H1 (cell line): ENCODE measurements around the gene DBH. TPM values are rescaled to one million over a fixed set of nuclear protein-coding genes. Genes with fewer than 3 reads are reported as not detected.

Experiments used
- CTCF ChIA-PET: fragments of 300-600 bp; sonication (Branson Sonifier 250); formaldehyde crosslinking; loops from one replicate; lab custom pipeline; 2021; ENCODE audit not compliant: partially characterized antibody; lab: Charles Lee
- POLR2A ChIA-PET: fragments of 300-600 bp; sonication (Branson Sonifier 250); formaldehyde crosslinking; loops from one replicate; lab custom pipeline; 2021; ENCODE audit warnings: inconsistent platforms; ENCODE audit not compliant: partially characterized antibody; lab: Charles Lee
- DNase-seq, 2 experiments: peaks; one replicate each; pipeline versions ENCODE4 v3.0.0 to v3.0.0-alpha.2; 2010 to 2022; ENCODE audit warnings: low spot score in 2 of 2, low read depth in 1 of 2, mixed read lengths in 1 of 2
- FAIRE-seq: peaks from 2 replicates; lab custom pipeline; 2011; peaks lifted over from hg19 to GRCh38; lab: Jason Lieb, UNC
- H2AFZ ChIP-seq: 2 replicates; pipeline ENCODE4 v1.8.1; 2012; ENCODE audit warnings: low read length, inconsistent platforms
- H2AK5ac ChIP-seq: 2 replicates; pipeline ENCODE4 v1.6.1; 2013; ENCODE audit warnings: low read depth, low read length
- H2BK120ac ChIP-seq: replicated peaks from 2 replicates; pipeline ENCODE3; 2013; ENCODE audit warnings: low read depth, low read length, inconsistent platforms
- H2BK12ac ChIP-seq: 2 replicates; pipeline ENCODE4 v1.6.1; 2013; ENCODE audit warnings: low read depth, low read length
- H2BK15ac ChIP-seq: 2 replicates; pipeline ENCODE4 v1.6.1; 2013; ENCODE audit warnings: low read length
- H2BK20ac ChIP-seq: 2 replicates; pipeline ENCODE4 v1.6.1; 2013; ENCODE audit warnings: low read length
- H2BK5ac ChIP-seq: 2 replicates; pipeline ENCODE4 v1.6.1; 2013; ENCODE audit warnings: low read depth, low read length
- H3K14ac ChIP-seq: 2 replicates; pipeline ENCODE4 v1.6.1; 2013; ENCODE audit warnings: inconsistent platforms; ENCODE audit not compliant: insufficient read length
- H3K18ac ChIP-seq: 2 replicates; pipeline ENCODE4 v1.6.1; 2013; ENCODE audit warnings: low read length; ENCODE audit errors: extremely low read depth
- H3K23ac ChIP-seq: 2 replicates; pipeline ENCODE4 v1.6.1; 2013; ENCODE audit warnings: inconsistent platforms; ENCODE audit not compliant: insufficient read length
- H3K23me2 ChIP-seq: 2 replicates; pipeline ENCODE4 v1.6.1; 2013; ENCODE audit warnings: low read depth, low read length
- H3K27ac ChIP-seq: 2 replicates; pipeline ENCODE4 v1.6.1; 2011; ENCODE audit warnings: low read depth, low read length, inconsistent platforms
- H3K27me3 ChIP-seq, 4 experiments: replicated peaks in 1 of 4; 1 replicate in 1 of 4; 2 replicates in 3 of 4; pipeline versions ENCODE4 v1.6.1 to v1.8.1; 2011 to 2013; ENCODE audit warnings: low read length in 3 of 4, mild to moderate bottlenecking in 3 of 4, inconsistent platforms in 2 of 4, mixed read lengths in 2 of 4, moderate library complexity in 1 of 4; ENCODE audit not compliant: control insufficient read depth in 3 of 4, insufficient read depth in 3 of 4; ENCODE audit errors: extremely low read depth in 1 of 4
- H3K36me3 ChIP-seq, 4 experiments: 2 replicates each; pipeline versions ENCODE4 v1.6.1 to v1.8.1; 2011 to 2013; ENCODE audit warnings: mild to moderate bottlenecking in 4 of 4, low read length in 3 of 4, moderate library complexity in 2 of 4, control low read depth in 1 of 4, inconsistent platforms in 1 of 4; ENCODE audit not compliant: insufficient read depth in 4 of 4, control insufficient read depth in 2 of 4
- H3K4ac ChIP-seq: replicated peaks from 2 replicates; pipeline ENCODE3; 2013; ENCODE audit warnings: low read length, low read depth, mixed read lengths, inconsistent platforms; ENCODE audit not compliant: insufficient read length
- H3K4me1 ChIP-seq, 4 experiments: replicated peaks in 1 of 4; 1 replicate in 1 of 4; 2 replicates in 3 of 4; pipeline versions ENCODE4 v1.6.1 to v1.8.1; 2011 to 2013; ENCODE audit warnings: low read length in 3 of 4, inconsistent platforms in 2 of 4, mixed read lengths in 1 of 4; ENCODE audit not compliant: insufficient read depth in 4 of 4, control insufficient read depth in 3 of 4
- H3K4me2 ChIP-seq, 2 experiments: 2 replicates each; pipeline versions ENCODE4 v1.6.1 to v1.8.1; 2011 to 2013; ENCODE audit warnings: low read depth in 2 of 2, low read length in 2 of 2, control low read depth in 1 of 2, inconsistent platforms in 1 of 2, mild to moderate bottlenecking in 1 of 2; ENCODE audit not compliant: insufficient read depth in 1 of 2
- H3K4me3 ChIP-seq, 4 experiments: fragments of 200-600, 300-600 bp in 1 of 4; sonication (generic), shearing (Covaris generic), sonication (Bioruptor Twin) in 1 of 4; 2 replicates each; pipeline versions ENCODE4 v1.5.1 to v1.8.1; 2011 to 2016; ENCODE audit warnings: low read length in 4 of 4, low read depth in 3 of 4, control low read depth in 2 of 4, inconsistent platforms in 2 of 4, mild to moderate bottlenecking in 2 of 4, mixed read lengths in 1 of 4, moderate library complexity in 1 of 4; ENCODE audit not compliant: insufficient read depth in 2 of 4; ENCODE audit errors: extremely low read depth in 1 of 4
- H3K56ac ChIP-seq: replicated peaks from 2 replicates; pipeline ENCODE3; 2013; ENCODE audit warnings: low read depth, mild to moderate bottlenecking, mixed read lengths, low read length, inconsistent platforms; ENCODE audit not compliant: insufficient read length
- H3K79me1 ChIP-seq: 2 replicates; pipeline ENCODE4 v1.6.1; 2013; ENCODE audit warnings: low read depth, low read length, control low read depth
- H3K79me2 ChIP-seq, 2 experiments: 2 replicates each; pipeline versions ENCODE4 v1.6.1 to v1.8.1; 2012 to 2013; ENCODE audit warnings: low read length in 2 of 2, mild to moderate bottlenecking in 2 of 2, inconsistent platforms in 1 of 2; ENCODE audit not compliant: insufficient read depth in 2 of 2, control insufficient read depth in 1 of 2
- H3K9ac ChIP-seq, 4 experiments: replicated peaks in 1 of 4; 1 replicate in 1 of 4; 2 replicates in 3 of 4; pipeline versions ENCODE4 v1.6.1 to v1.8.1; 2011 to 2013; ENCODE audit warnings: low read depth in 3 of 4, low read length in 3 of 4, control low read depth in 2 of 4, mild to moderate bottlenecking in 2 of 4, moderate library complexity in 2 of 4, inconsistent platforms in 1 of 4; ENCODE audit errors: extremely low read depth in 1 of 4
- H3K9me3 ChIP-seq, 2 experiments: 2 replicates each; pipeline versions ENCODE4 v1.6.1 to v1.8.1; 2012 to 2013; ENCODE audit warnings: mild to moderate bottlenecking in 2 of 2, moderate library complexity in 2 of 2, control low read depth in 1 of 2, inconsistent platforms in 1 of 2, low read depth in 1 of 2, low read length in 1 of 2, mixed read lengths in 1 of 2; ENCODE audit not compliant: insufficient read depth in 2 of 2
- H4K20me1 ChIP-seq, 2 experiments: replicated peaks in 1 of 2; 2 replicates each; pipeline versions ENCODE3 to v1.8.1; 2011 to 2013; ENCODE audit warnings: inconsistent platforms in 2 of 2, low read length in 2 of 2, mild to moderate bottlenecking in 1 of 2; ENCODE audit not compliant: insufficient read depth in 2 of 2, control insufficient read depth in 1 of 2
- H4K5ac ChIP-seq: 2 replicates; pipeline ENCODE4 v1.6.1; 2013; ENCODE audit warnings: low read length, low read depth, mixed read lengths, inconsistent platforms; ENCODE audit not compliant: insufficient read length
- H4K8ac ChIP-seq: 2 replicates; pipeline ENCODE4 v1.8.0; 2013; ENCODE audit warnings: mild to moderate bottlenecking, moderate library complexity, low read length, inconsistent platforms; ENCODE audit not compliant: insufficient read depth; ENCODE audit errors: extremely low read depth
- H4K91ac ChIP-seq: replicated peaks from 2 replicates; pipeline ENCODE3; 2013; ENCODE audit warnings: low read length, mixed read lengths, inconsistent platforms; ENCODE audit not compliant: insufficient read length
- CHD1 ChIP-seq: IDR thresholded peaks from 2 replicates; pipeline ENCODE4 v1.6.1; 2012; ENCODE audit warnings: low read depth, low read length, improper control_type of control experiment
- CREB1 ChIP-seq: IDR thresholded peaks from 2 replicates; pipeline ENCODE4 v1.6.1; 2012; ENCODE audit warnings: inconsistent platforms
- EZH2 ChIP-seq: fragments of 200-600 bp; sonication (generic); IDR thresholded peaks from 2 replicates; pipeline ENCODE4 v1.7.1; 2012; ENCODE audit warnings: low read depth, mild to moderate bottlenecking, moderate library complexity, low read length, inconsistent platforms; ENCODE audit not compliant: severe bottlenecking
- HDAC2 ChIP-seq, 2 experiments: fragments of 300-600 bp in 1 of 2; sonication (generic) in 1 of 2; IDR thresholded peaks; 2 replicates each; pipeline ENCODE4 v1.6.1; 2011 to 2012; ENCODE audit warnings: low read depth in 2 of 2, low read length in 2 of 2, mild to moderate bottlenecking in 2 of 2, moderate library complexity in 2 of 2, borderline replicate concordance in 1 of 2, inconsistent platforms in 1 of 2
- NRF1 ChIP-seq: IDR thresholded peaks from 2 replicates; pipeline ENCODE4 v1.6.1; 2011; ENCODE audit warnings: mild to moderate bottlenecking, low read depth, low read length, improper control_type of control experiment
- POLR2A ChIP-seq, 2 experiments: IDR thresholded peaks; 1 replicate in 1 of 2; 2 replicates in 1 of 2; pipeline ENCODE4 v1.6.1; 2011; ENCODE audit warnings: low read depth in 2 of 2, low read length in 2 of 2, mild to moderate bottlenecking in 2 of 2; ENCODE audit errors: control extremely low read depth in 1 of 2
- RNF2 ChIP-seq: fragments of 200-900, 300-1000 bp; sonication (generic); IDR thresholded peaks from 2 replicates; pipeline ENCODE4 v1.7.1; 2016; ENCODE audit warnings: borderline replicate concordance, low read depth, mild to moderate bottlenecking, antibody characterized with exemption, low read length; ENCODE audit not compliant: poor library complexity, severe bottlenecking; ENCODE audit errors: missing control alignments
- SAP30 ChIP-seq: fragments of 300-600 bp; sonication (generic); IDR thresholded peaks from 2 replicates; pipeline ENCODE4 v1.7.1; 2012; ENCODE audit warnings: low read length, moderate library complexity, mild to moderate bottlenecking, inconsistent platforms; ENCODE audit not compliant: insufficient read depth, insufficient replicate concordance
- TAF7 ChIP-seq: optimal IDR thresholded peaks from 2 replicates; pipeline ENCODE3; 2011; ENCODE audit warnings: low read depth, mild to moderate bottlenecking, inconsistent platforms, low read length, moderate library complexity, borderline replicate concordance
- TBP ChIP-seq: IDR thresholded peaks from 2 replicates; pipeline ENCODE4 v1.6.1; 2011; ENCODE audit warnings: low read depth, low read length, improper control_type of control experiment
- TCF12 ChIP-seq: IDR thresholded peaks from 2 replicates; pipeline ENCODE4 v1.6.1; 2011; ENCODE audit warnings: low read depth, mild to moderate bottlenecking, low read length
- WGBS, 2 experiments: shearing (Covaris generic) in 1 of 2; methylation state at CpG; one replicate each; pipeline versions ENCODE4 v1.1.6 to v1.1.7; 2013 to 2015; ENCODE audit warnings: low lambda C conversion rate in 2 of 2, mixed read lengths in 2 of 2, inconsistent platforms in 1 of 2, low coverage in 1 of 2, missing lambda C conversion rate in 1 of 2; ENCODE audit not compliant: insufficient replicate concordance in 2 of 2, insufficient coverage in 1 of 2, insufficient read length in 1 of 2; ENCODE audit errors: extremely low coverage in 1 of 2, missing lambda C conversion rate in 1 of 2; 5-methylcytosine and 5-hydroxymethylcytosine counted together
- polyA plus RNA-seq, 7 experiments: library from polyadenylated mRNA; depleted of rRNA in 3 of 7; stranded (reverse) in 5 of 7; unstranded in 2 of 7; fragments of >200 nt in 5 of 7; fragments of 200-250 nt in 2 of 7; gene quantifications; 1 replicate in 5 of 7; 2 replicates in 1 of 7; 4 replicates in 1 of 7; pipeline versions ENCODE4 v1.2.1 to v1.2.3, GENCODE V29; 2011 to 2013; ENCODE audit warnings: missing spikeins in 2 of 7, mixed read lengths in 2 of 7
- total RNA-seq: library from RNA; stranded (reverse); fragmentation: NEBNext Ultra II Directional; extraction: Animal tissue kit (Norgen Biotek cat#: 25700); gene quantifications from 2 replicates; pipeline ENCODE4 v1.2.1, GENCODE V29; 2021
- TF ChIP-seq, protein P1 (sequence below): IDR thresholded peaks from 2 replicates; pipeline ENCODE4 v1.6.1; 2012; ENCODE audit warnings: inconsistent platforms

The DBH gene
- total and polyA plus RNA-seq, 2 of the 8 experiments (the other 6 are each of a cell fraction or from before 2014, with no cell fraction given): 0.18 TPM; not detected in 1

DNA sequence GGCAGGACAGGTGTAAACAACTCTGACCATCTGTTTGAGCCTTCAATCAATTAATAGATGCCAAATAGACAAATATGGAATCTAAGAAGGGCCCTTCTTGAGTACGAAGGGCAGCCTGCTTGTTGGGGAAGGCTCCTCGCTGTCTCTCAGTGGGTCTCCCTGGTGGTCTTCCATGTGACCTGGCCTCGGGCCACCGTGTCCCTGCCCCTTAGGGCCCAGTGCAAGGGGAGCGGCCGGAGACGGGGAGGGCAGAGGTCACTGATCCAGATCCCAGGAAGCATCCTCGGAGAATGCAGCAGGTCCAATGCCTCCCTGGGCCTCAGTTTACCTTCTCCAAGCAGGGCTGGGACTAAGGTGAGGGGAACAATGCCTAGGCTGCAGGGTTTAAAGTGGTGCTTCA is 2.5 kb downstream of the DBH start:
- FAIRE-seq (no peak), DNase-seq (no peak)
- H4K20me1 ChIP-seq: peaks cover 0 to 2% of the 10 kb centered on the region in 2 experiments
- H3K9ac ChIP-seq: no peak overlapping the region
- H4K5ac ChIP-seq: no peak overlapping the region
- H2BK120ac ChIP-seq: no peak overlapping the region
- H2AFZ ChIP-seq: no peak overlapping the region
- H3K4ac ChIP-seq: no peak overlapping the region
- no peaks in the 10 kb centered on the region for H3K36me3 ChIP-seq
- no peak overlapping the region for H3K27ac ChIP-seq
- peak overlapping the region; percentile 39; the same call in 1 of the 2 replicates for H2AK5ac ChIP-seq
- H3K4me3 ChIP-seq: no peak overlapping the region
- no peak overlapping the region for H2BK20ac ChIP-seq
- H3K4me1 ChIP-seq: peaks cover 0 to 22% (median 16%) of the 10 kb centered on the region in 4 experiments; a peak in 6 of 7 replicates
- H3K27me3 ChIP-seq: no peaks in the 10 kb centered on the region; a peak in 1 of 7 replicates
- no peak overlapping the region for H3K4me2 ChIP-seq
- 0 out of 2 replicates have a peak overlapping the region, but pooled peaks have one; percentile 72 for H2BK15ac ChIP-seq
- H3K79me2 ChIP-seq: no peaks in the 10 kb centered on the region
- no peak overlapping the region for H3K56ac ChIP-seq
- H4K91ac ChIP-seq: no peak overlapping the region
- H3K79me1 ChIP-seq: no peaks in the 10 kb centered on the region
- no peak overlapping the region; the same call in 1 of the 2 replicates for H3K18ac ChIP-seq
- no peak overlapping the region for H4K8ac ChIP-seq
- H3K23ac ChIP-seq: no peak overlapping the region
- 0 out of 2 replicates have a peak overlapping the region, but pooled peaks have one; percentile 39 for H2BK12ac ChIP-seq
- H3K9me3 ChIP-seq: no peaks in the 10 kb centered on the region
- H3K23me2 ChIP-seq: no peaks in the 10 kb centered on the region
- POLR2A ChIA-PET: interaction anchor here (1.0 kb wide), 1 partner anchor 28 kb away, joined by 3 read pairs; no protein-coding TSS in a partner anchor
- CTCF ChIA-PET: interaction anchor here (1.0 to 1.7 kb wide), 4 partner anchors 10 to 77 kb away, joined by 3 to 5 read pairs (median 4); no protein-coding TSS in a partner anchor
- H3K14ac ChIP-seq: no peak overlapping the region
- 0 out of 2 replicates have a peak overlapping the region, but pooled peaks have one; percentile 16 for H2BK5ac ChIP-seq
- whole genome bisulfite sequencing, 2 experiments: 85% methylated on average over 8 of the region's 8 CpGs; no CpG with 5 or more reads in 1 of the 2 experiments
- no peak for TF ChIP-seq CREB1
- TF ChIP-seq RNF2: no peak
- TF ChIP-seq, protein P1, sequence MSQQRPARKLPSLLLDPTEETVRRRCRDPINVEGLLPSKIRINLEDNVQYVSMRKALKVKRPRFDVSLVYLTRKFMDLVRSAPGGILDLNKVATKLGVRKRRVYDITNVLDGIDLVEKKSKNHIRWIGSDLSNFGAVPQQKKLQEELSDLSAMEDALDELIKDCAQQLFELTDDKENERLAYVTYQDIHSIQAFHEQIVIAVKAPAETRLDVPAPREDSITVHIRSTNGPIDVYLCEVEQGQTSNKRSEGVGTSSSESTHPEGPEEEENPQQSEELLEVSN: no peak
- TF ChIP-seq NRF1: no peak
- no peak for TF ChIP-seq HDAC2 (IDR thresholded peaks at IDR 0.05; ENCODE audit: borderline replicate concordance in 1 of 2, low read depth in 2 of 2, low read length in 2 of 2)
- TF ChIP-seq TBP: no peak
- TF ChIP-seq SAP30: no peak
- no peak for TF ChIP-seq TAF7
- no peak for TF ChIP-seq POLR2A (IDR thresholded peaks at IDR 0.05; ENCODE audit: control extremely low read depth in 1 of 2, low read depth in 2 of 2, low read length in 2 of 2)
- TF ChIP-seq CHD1: no peak
- no peak for TF ChIP-seq TCF12
- TF ChIP-seq EZH2: no peak
